Body of pancreas (tissue), 4 donors: ENCODE measurements around the gene SLC45A2.

Source experiments
- CTCF ChIP-seq, 7 experiments: fragments of 450-650 bp in 4 of 7; fragments of 200-600 bp in 3 of 7; sonication (generic) in 3 of 7; IDR thresholded peaks; one replicate each; pipeline ENCODE4 v1.5.1; 2016 to 2019; ENCODE audit warnings: antibody characterized with exemption in 7 of 7
- POLR2A ChIP-seq, 3 donors: fragments of 450-650 bp; IDR thresholded peaks; one replicate each; pipeline ENCODE4 v1.6.1; 2016; ENCODE audit warnings: antibody characterized with exemption in 3 of 3, mild to moderate bottlenecking in 2 of 3

DNA sequence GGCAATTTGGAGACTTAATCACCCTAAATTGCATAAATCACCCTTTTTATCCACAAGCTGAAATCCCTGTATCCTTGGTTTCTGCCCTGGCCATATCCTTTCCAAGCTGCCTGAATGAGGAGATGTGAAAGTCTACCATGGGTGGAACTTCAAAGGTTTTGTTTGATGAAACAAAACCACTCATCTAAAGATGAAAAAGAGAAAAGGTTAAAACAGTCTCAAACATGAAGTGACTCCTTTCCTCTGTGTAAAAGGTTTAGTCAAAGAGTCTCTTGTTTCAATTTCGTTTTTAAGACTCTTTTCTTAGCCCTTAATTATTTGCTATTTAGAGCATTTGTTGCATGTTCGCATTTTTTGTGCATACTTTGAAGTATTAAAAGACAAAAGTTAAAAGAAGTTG, 11.2 kb downstream of the SLC45A2 start:
- no peak for TF ChIP-seq CTCF (IDR thresholded peaks at IDR 0.05)
- no peak for TF ChIP-seq POLR2A (IDR thresholded peaks at IDR 0.05)
